Upper lobe of right lung (tissue), 1 donor: ENCODE measurements around the gene NCAPH2. TPM values are rescaled to one million over a fixed set of nuclear protein-coding genes. Genes with fewer than 3 reads are reported as not detected.

Experiments
- ATAC-seq: fragments of 200-7000 bp; cut with Tn5 transposase; one replicate; pipeline ENCODE4 v1.9.1; 2020; ENCODE audit warnings: mild to moderate bottlenecking, moderate library complexity
- DNase-seq: peaks from one replicate; pipeline ENCODE4 v3.0.0-alpha.2; 2020
- H3K27ac ChIP-seq: fragments of 200-600 bp; one replicate; pipeline ENCODE4 v1.8.0; 2022
- H3K27me3 ChIP-seq: fragments of 200-600 bp; one replicate; pipeline ENCODE4 v1.8.0; 2022; ENCODE audit warnings: mild to moderate bottlenecking
- H3K36me3 ChIP-seq: fragments of 200-600 bp; one replicate; pipeline ENCODE4 v1.8.0; 2022
- H3K4me1 ChIP-seq: fragments of 200-600 bp; one replicate; pipeline ENCODE4 v1.8.0; 2022
- H3K4me3 ChIP-seq: fragments of 200-600 bp; one replicate; pipeline ENCODE4 v1.8.0; 2022; ENCODE audit warnings: mild to moderate bottlenecking
- H3K9me3 ChIP-seq: fragments of 200-600 bp; one replicate; pipeline ENCODE4 v1.8.0; 2022
- intact Hi-C: fragments of 100-400 bp; cut with DNase I; formaldehyde crosslinking; loops from one replicate; pipeline ENCODE4 v1.11.0; 2022
- total RNA-seq: library from RNA; stranded (reverse); fragmentation: NEBNext Ultra II Directional; extraction: Animal tissue kit (Norgen Biotek cat#: 25700); gene quantifications from one replicate; pipeline ENCODE4 v1.2.1, GENCODE V29; 2021
- TF ChIP-seq, protein P1 (sequence below): fragments of 200-600 bp; IDR thresholded peaks from one replicate; pipeline ENCODE4 v1.8.0; 2022; ENCODE audit warnings: antibody characterized with exemption
- donor health status: DM: no; HTN: yes; CAD: no; lungs with severe emphysema.

The NCAPH2 gene
- total RNA-seq, 1 donor from 2014 or later = 51.8 TPM

- Histone ChIP-seq H3K9me3 (no peaks in the 10 kb centered on the region), H3K4me3 (no peak overlapping the region), H3K27ac (no peak overlapping the region), H3K4me1 (no peaks in the 10 kb centered on the region), H3K27me3 (no peaks in the 10 kb centered on the region), H3K36me3 (peaks cover 97% of the 10 kb centered on the region)
- no peak for DNase-seq
- TF ChIP-seq, protein P1, sequence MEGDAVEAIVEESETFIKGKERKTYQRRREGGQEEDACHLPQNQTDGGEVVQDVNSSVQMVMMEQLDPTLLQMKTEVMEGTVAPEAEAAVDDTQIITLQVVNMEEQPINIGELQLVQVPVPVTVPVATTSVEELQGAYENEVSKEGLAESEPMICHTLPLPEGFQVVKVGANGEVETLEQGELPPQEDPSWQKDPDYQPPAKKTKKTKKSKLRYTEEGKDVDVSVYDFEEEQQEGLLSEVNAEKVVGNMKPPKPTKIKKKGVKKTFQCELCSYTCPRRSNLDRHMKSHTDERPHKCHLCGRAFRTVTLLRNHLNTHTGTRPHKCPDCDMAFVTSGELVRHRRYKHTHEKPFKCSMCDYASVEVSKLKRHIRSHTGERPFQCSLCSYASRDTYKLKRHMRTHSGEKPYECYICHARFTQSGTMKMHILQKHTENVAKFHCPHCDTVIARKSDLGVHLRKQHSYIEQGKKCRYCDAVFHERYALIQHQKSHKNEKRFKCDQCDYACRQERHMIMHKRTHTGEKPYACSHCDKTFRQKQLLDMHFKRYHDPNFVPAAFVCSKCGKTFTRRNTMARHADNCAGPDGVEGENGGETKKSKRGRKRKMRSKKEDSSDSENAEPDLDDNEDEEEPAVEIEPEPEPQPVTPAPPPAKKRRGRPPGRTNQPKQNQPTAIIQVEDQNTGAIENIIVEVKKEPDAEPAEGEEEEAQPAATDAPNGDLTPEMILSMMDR = no peak
- intact Hi-C loops = no loop called here
- no peak for ATAC-seq
Measured at GRCh38 chr22:50461979-50462540, 46.0 kb upstream of the NCAPH2 start.

- Histone ChIP-seq H3K4me1 (no peaks in the 10 kb centered on the region), H3K27ac (no peak overlapping the region), H3K27me3 (no peaks in the 10 kb centered on the region), H3K9me3 (no peaks in the 10 kb centered on the region), H3K36me3 (peaks cover 97% of the 10 kb centered on the region), H3K4me3 (no peak overlapping the region)
- ATAC-seq = no peak
- TF ChIP-seq, protein P1 = no peak
- no peak for DNase-seq
- intact Hi-C loops = no loop called here
Measured at GRCh38 chr22:50463188-50463900, 44.7 kb upstream of the NCAPH2 start.

DNA sequence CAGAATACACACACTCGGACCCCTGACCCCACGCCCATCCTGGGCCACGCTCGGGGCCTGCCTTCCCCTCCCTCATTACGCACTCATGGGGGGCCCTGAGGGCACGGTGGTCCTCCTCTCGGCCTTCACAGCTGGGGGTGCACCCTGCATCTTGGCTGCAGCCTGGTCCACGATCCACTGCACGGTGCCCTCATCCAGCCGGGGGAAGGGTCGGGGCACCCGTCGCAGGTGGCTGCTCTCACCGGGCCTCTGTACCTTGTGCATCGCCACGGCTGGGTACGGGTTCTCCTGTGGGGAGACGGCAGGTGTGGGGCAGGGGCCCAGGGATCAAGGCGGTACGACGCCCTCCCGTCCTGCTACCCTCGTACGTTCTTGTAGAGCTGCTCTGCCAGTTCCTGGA, 43.6 kb upstream of the NCAPH2 start:
- intact Hi-C loops = no loop called here
- peaks cover 86% of the 10 kb centered on the region for H3K36me3 ChIP-seq
- no peak for DNase-seq

DNA sequence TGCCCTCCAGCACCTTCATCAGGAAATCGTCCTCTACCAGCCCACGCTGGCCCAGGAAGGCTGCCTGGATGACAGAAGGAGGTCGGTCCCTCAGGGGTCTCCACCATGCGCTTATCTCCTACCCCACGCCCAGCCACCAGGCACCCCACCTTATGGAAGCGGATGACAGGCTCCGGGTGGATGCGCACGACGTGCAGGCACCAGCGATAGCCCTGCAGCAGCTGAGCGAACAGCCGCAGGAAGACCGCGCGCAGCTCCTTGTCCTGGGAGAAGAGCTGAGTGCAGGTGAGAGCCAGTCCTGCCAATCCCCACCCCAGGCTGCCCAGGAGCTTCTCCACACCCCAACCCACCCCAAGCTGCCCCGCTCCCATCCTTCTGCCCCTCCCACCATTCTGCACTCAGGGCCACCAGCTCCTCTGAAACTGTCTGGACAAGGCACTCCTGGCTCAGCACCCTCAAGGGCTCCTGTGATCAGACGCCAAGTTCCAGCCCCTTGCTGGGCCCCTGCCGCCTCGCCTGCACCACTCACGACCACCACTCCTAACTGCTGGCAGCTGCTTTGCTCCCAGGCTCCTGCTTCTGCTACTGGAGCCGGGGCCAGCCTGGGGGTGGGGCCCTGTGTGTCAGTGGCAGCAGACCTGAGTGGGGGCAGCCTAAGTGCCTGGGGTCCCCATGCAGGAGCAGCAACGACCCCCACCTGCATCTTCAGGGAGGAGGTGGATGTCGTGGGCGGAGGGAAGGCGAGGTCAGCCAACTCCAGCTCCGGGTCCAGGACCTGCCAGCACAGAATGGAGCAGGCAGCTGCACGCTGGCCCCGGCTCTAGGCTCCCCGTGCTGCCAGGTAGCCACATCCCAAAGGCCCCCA, 42.7 kb upstream of the NCAPH2 start:
- no peak for DNase-seq
- TF ChIP-seq, protein P1 = no peak
- no peaks in the 10 kb centered on the region for H3K27me3 ChIP-seq
- H3K4me3 ChIP-seq = no peak overlapping the region
- no peak overlapping the region for H3K27ac ChIP-seq
- ATAC-seq = no peak
- intact Hi-C loops = no loop called here
- no peaks in the 10 kb centered on the region for H3K9me3 ChIP-seq
- H3K4me1 ChIP-seq = peaks cover 12% of the 10 kb centered on the region
- H3K36me3 ChIP-seq = peaks cover 77% of the 10 kb centered on the region

More for the DNA sequence above, 43.6 kb upstream of the NCAPH2 start:
- no peaks in the 10 kb centered on the region for H3K27me3 ChIP-seq
- no peak overlapping the region for H3K4me3 ChIP-seq
- TF ChIP-seq, protein P1 = no peak
- no peaks in the 10 kb centered on the region for H3K9me3 ChIP-seq
- H3K27ac ChIP-seq = no peak overlapping the region
- peaks cover 4% of the 10 kb centered on the region for H3K4me1 ChIP-seq
- ATAC-seq = no peak

- H3K27me3 ChIP-seq = no peaks in the 10 kb centered on the region
- peaks cover 57% of the 10 kb centered on the region for H3K36me3 ChIP-seq
- peaks cover 30% of the 10 kb centered on the region for H3K4me1 ChIP-seq
- ATAC-seq = no peak
- TF ChIP-seq, protein P1 = no peak
- no peak for DNase-seq
- H3K4me3 ChIP-seq = no peak overlapping the region
- H3K27ac ChIP-seq = no peak overlapping the region
- intact Hi-C loops = no loop called here
- H3K9me3 ChIP-seq = no peaks in the 10 kb centered on the region
Measured at GRCh38 chr22:50467341-50467740, 40.7 kb upstream of the NCAPH2 start.
